Measurements from ENCODE around the gene DDX51. TPM values are rescaled to one million over a fixed set of nuclear protein-coding genes. Genes with fewer than 3 reads are reported as not detected.

The DDX51 gene
- total and polyA plus RNA-seq, 2 of the 13 experiments (the other 11 are each of a cell fraction or from before 2014, with no cell fraction given), result 10.1 TPM

DNA sequence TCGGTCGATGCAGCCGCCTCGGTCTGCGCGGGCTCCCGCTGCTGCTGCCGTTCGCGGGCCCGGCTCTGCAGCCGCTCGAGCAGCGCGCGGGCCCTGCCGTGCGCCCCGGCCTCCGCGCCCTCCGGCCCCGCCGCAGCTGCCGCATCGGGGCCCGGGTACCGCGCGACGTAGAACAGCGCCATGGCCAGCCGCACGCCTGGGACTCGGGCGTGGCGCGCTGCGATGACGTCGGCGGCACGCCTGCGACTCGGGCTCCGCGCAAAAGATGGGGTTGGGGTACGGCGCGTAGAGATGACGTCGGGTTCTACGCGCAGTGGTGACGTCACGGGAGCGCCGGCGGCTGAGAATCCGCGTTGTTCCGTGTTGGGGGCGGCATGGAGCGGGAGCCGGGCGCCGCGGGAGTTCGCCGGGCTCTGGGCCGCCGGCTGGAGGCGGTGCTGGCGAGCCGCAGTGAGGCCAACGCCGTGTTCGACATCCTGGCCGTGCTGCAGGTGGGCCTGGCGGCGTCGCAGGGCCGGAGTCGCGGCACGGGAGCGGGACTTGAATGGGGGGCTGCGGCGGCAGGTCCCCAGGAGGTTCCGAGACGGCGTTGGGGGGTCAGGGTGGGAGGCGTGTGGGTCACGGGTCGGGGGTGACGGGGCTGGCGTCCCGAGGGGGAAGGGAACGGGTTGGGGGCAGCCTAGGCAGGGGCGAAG is at the start of gene DDX51, which contains the start of gene NOC4L (continued):
- TF ChIP-seq, protein P1, sequence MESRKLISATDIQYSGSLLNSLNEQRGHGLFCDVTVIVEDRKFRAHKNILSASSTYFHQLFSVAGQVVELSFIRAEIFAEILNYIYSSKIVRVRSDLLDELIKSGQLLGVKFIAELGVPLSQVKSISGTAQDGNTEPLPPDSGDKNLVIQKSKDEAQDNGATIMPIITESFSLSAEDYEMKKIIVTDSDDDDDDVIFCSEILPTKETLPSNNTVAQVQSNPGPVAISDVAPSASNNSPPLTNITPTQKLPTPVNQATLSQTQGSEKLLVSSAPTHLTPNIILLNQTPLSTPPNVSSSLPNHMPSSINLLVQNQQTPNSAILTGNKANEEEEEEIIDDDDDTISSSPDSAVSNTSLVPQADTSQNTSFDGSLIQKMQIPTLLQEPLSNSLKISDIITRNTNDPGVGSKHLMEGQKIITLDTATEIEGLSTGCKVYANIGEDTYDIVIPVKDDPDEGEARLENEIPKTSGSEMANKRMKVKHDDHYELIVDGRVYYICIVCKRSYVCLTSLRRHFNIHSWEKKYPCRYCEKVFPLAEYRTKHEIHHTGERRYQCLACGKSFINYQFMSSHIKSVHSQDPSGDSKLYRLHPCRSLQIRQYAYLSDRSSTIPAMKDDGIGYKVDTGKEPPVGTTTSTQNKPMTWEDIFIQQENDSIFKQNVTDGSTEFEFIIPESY (CRISPR knock-in tag; IDR thresholded peaks at IDR 0.05), result peak; percentile 67; the same call in 1 of the 2 replicates
- no peak for TF ChIP-seq NPAS2 (CRISPR knock-in tag; IDR thresholded peaks at IDR 0.05; ENCODE audit: borderline replicate concordance)
- TF ChIP-seq, protein P2, sequence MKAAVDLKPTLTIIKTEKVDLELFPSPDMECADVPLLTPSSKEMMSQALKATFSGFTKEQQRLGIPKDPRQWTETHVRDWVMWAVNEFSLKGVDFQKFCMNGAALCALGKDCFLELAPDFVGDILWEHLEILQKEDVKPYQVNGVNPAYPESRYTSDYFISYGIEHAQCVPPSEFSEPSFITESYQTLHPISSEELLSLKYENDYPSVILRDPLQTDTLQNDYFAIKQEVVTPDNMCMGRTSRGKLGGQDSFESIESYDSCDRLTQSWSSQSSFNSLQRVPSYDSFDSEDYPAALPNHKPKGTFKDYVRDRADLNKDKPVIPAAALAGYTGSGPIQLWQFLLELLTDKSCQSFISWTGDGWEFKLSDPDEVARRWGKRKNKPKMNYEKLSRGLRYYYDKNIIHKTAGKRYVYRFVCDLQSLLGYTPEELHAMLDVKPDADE (CRISPR knock-in tag; IDR thresholded peaks at IDR 0.05), result peak; percentile 45; the same call in 1 of the 2 replicates
- TF ChIP-seq NCOA1 (CRISPR knock-in tag; IDR thresholded peaks at IDR 0.05), result no peak
- TF ChIP-seq ZNF737 (CRISPR knock-in tag; IDR thresholded peaks at IDR 0.05; ENCODE audit: borderline replicate concordance), result no peak
- peak; percentile 57 for TF ChIP-seq RXRB (CRISPR knock-in tag; IDR thresholded peaks at IDR 0.05; ENCODE audit: borderline replicate concordance)
- peak; percentile 43; the same call in 1 of the 2 replicates for TF ChIP-seq MED13 (CRISPR knock-in tag; IDR thresholded peaks at IDR 0.05)
- no peak for TF ChIP-seq THYN1 (CRISPR knock-in tag; IDR thresholded peaks at IDR 0.05; ENCODE audit: borderline replicate concordance, low read depth)
- TF ChIP-seq, protein P3, sequence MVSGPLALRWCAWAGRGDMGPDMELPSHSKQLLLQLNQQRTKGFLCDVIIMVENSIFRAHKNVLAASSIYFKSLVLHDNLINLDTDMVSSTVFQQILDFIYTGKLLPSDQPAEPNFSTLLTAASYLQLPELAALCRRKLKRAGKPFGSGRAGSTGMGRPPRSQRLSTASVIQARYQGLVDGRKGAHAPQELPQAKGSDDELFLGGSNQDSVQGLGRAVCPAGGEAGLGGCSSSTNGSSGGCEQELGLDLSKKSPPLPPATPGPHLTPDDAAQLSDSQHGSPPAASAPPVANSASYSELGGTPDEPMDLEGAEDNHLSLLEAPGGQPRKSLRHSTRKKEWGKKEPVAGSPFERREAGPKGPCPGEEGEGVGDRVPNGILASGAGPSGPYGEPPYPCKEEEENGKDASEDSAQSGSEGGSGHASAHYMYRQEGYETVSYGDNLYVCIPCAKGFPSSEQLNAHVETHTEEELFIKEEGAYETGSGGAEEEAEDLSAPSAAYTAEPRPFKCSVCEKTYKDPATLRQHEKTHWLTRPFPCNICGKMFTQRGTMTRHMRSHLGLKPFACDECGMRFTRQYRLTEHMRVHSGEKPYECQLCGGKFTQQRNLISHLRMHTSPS (CRISPR knock-in tag; IDR thresholded peaks at IDR 0.05; ENCODE audit: low read depth), result no peak
- TF ChIP-seq HMG20B (CRISPR knock-in tag; conservative IDR thresholded peaks at IDR 0.05), result no peak
- TF ChIP-seq ZNF468 (CRISPR knock-in tag; IDR thresholded peaks at IDR 0.05), result no peak
- 0 out of 2 replicates have a peak, but pooled peaks have one; percentile 62 for TF ChIP-seq SATB2 (CRISPR knock-in tag; IDR thresholded peaks at IDR 0.05)
- TF ChIP-seq, protein P4, sequence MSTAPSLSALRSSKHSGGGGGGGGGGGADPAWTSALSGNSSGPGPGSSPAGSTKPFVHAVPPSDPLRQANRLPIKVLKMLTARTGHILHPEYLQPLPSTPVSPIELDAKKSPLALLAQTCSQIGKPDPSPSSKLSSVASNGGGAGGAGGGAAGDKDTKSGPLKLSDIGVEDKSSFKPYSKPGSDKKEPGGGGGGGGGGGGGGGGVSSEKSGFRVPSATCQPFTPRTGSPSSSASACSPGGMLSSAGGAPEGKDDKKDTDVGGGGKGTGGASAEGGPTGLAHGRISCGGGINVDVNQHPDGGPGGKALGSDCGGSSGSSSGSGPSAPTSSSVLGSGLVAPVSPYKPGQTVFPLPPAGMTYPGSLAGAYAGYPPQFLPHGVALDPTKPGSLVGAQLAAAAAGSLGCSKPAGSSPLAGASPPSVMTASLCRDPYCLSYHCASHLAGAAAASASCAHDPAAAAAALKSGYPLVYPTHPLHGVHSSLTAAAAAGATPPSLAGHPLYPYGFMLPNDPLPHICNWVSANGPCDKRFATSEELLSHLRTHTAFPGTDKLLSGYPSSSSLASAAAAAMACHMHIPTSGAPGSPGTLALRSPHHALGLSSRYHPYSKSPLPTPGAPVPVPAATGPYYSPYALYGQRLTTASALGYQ (CRISPR knock-in tag; IDR thresholded peaks at IDR 0.05), result peak; percentile 49; the same call in 1 of the 2 replicates
- peak; percentile 43; the same call in 1 of the 2 replicates for TF ChIP-seq MTA1 (CRISPR knock-in tag; IDR thresholded peaks at IDR 0.05; ENCODE audit: borderline replicate concordance)
- TF ChIP-seq ZNF775 (CRISPR knock-in tag; IDR thresholded peaks at IDR 0.05; ENCODE audit: borderline replicate concordance), result no peak
- TF ChIP-seq, protein P5, sequence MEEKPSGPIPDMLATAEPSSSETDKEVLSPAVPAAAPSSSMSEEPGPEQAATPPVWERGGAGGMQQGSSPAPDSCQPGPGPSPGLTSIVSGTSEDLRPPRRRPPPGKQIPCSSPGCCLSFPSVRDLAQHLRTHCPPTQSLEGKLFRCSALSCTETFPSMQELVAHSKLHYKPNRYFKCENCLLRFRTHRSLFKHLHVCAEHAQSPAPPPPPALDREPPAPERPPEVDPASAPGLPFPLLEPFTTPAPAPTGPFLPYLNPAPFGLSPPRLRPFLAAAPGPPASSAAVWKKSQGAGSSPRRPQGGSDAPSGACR (CRISPR knock-in tag; IDR thresholded peaks at IDR 0.05), result no peak
- no peak for TF ChIP-seq BORCS8-MEF2B (CRISPR knock-in tag; IDR thresholded peaks at IDR 0.05)
- peak; percentile 74 for TF ChIP-seq NFYB (CRISPR knock-in tag; IDR thresholded peaks at IDR 0.05)
- peak; percentile 35; the same call in 1 of the 2 replicates for TF ChIP-seq ZNF451 (CRISPR knock-in tag; IDR thresholded peaks at IDR 0.05)
- TF ChIP-seq, protein P6, sequence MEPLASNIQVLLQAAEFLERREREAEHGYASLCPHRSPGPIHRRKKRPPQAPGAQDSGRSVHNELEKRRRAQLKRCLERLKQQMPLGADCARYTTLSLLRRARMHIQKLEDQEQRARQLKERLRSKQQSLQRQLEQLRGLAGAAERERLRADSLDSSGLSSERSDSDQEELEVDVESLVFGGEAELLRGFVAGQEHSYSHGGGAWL (CRISPR knock-in tag; IDR thresholded peaks at IDR 0.05), result peak; percentile 66
- peak; percentile 46; the same call in 1 of the 2 replicates for TF ChIP-seq ZNF160 (CRISPR knock-in tag; IDR thresholded peaks at IDR 0.05)
